A549 (cell line): ENCODE results near the gene HBS1L.

Experiments
- BHLHE40 ChIP-seq: IDR thresholded peaks from 2 replicates; pipeline ENCODE4 v1.6.1; 2012; ENCODE audit warnings: low read depth, low read length, inconsistent platforms
- CEBPB ChIP-seq, 2 experiments: fragments of >200 bp in 1 of 2; sonication (Bioruptor Twin) in 1 of 2; formaldehyde crosslinking in 1 of 2; IDR thresholded peaks; 2 replicates each; pipeline ENCODE4 v1.6.1; 2012 to 2016
- EP300 ChIP-seq, 2 experiments: fragments of >200 bp; sonication (Bioruptor Twin); formaldehyde crosslinking; IDR thresholded peaks; 2 replicates in 1 of 2; 3 replicates in 1 of 2; pipeline ENCODE4 v1.6.1; 2016 to 2017
- HOXA7 ChIP-seq: fragments of 250-450 bp; sonication (Bioruptor Pico); IDR thresholded peaks from 2 replicates; pipeline ENCODE4 v1.5.0; 2020; ENCODE audit warnings: mild to moderate bottlenecking, moderate library complexity
- MAZ ChIP-seq: fragments of 150-350 bp; IDR thresholded peaks from 2 replicates; pipeline ENCODE4 v1.6.1; 2014; ENCODE audit warnings: antibody characterized with exemption, low read depth, low read length, borderline replicate concordance
- MYC ChIP-seq: IDR thresholded peaks from 2 replicates; pipeline ENCODE4 v1.6.1; 2012; ENCODE audit warnings: mild to moderate bottlenecking, inconsistent platforms, low read length, improper control_type of control experiment, borderline replicate concordance
- NFE2L2 ChIP-seq: fragments of 150-350 bp; conservative IDR thresholded peaks from 2 replicates; pipeline ENCODE4 v1.6.1; 2014; ENCODE audit warnings: low read length
- POLR2A ChIP-seq: IDR thresholded peaks from 2 replicates; pipeline ENCODE4 v1.6.1; 2012; ENCODE audit warnings: mild to moderate bottlenecking, low read length
- RNF2 ChIP-seq: fragments of 200-600 bp; sonication (generic); IDR thresholded peaks from 2 replicates; pipeline ENCODE4 v1.6.1; 2016; ENCODE audit warnings: low read depth, mild to moderate bottlenecking, antibody characterized with exemption, moderate library complexity, borderline replicate concordance
- TF ChIP-seq, protein P1 (sequence below): fragments of >200 bp; sonication (Bioruptor Twin); formaldehyde crosslinking; IDR thresholded peaks from 3 replicates; pipeline ENCODE4 v1.5.1; 2016

DNA sequence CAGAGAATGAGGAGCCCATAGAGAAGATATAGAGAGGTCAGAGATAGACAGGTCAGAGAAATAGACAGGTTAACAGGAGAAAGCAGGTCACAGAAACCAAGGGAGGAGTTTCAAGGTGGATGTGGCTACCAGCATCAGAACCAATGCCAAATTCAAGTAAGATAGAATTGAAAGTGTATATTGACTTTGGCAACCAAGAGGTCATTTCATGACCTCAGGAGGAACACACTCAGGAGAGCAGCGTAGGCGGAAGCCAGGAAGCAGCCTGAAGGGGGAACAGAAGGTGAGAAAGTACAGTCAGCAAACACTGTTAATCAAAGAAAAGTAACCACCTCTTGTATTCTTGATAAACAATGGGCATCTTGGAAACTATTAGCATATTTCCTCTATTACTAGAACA, 70.8 kb downstream of the HBS1L start:
- TF ChIP-seq, protein P1, sequence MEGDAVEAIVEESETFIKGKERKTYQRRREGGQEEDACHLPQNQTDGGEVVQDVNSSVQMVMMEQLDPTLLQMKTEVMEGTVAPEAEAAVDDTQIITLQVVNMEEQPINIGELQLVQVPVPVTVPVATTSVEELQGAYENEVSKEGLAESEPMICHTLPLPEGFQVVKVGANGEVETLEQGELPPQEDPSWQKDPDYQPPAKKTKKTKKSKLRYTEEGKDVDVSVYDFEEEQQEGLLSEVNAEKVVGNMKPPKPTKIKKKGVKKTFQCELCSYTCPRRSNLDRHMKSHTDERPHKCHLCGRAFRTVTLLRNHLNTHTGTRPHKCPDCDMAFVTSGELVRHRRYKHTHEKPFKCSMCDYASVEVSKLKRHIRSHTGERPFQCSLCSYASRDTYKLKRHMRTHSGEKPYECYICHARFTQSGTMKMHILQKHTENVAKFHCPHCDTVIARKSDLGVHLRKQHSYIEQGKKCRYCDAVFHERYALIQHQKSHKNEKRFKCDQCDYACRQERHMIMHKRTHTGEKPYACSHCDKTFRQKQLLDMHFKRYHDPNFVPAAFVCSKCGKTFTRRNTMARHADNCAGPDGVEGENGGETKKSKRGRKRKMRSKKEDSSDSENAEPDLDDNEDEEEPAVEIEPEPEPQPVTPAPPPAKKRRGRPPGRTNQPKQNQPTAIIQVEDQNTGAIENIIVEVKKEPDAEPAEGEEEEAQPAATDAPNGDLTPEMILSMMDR: no peak
- TF ChIP-seq NFE2L2: no peak
- no peak for TF ChIP-seq BHLHE40
- no peak for TF ChIP-seq MAZ
- no peak for TF ChIP-seq HOXA7
- no peak for TF ChIP-seq CEBPB (IDR thresholded peaks at IDR 0.05)
- TF ChIP-seq MYC: no peak
- TF ChIP-seq POLR2A: no peak
- no peak for TF ChIP-seq RNF2
- no peak for TF ChIP-seq EP300 (IDR thresholded peaks at IDR 0.05)
